HG03135 (cell line): Measurements from ENCODE around the gene KCNH2.

Experiments used
- ATAC-seq: cut with Tn5 transposase; IDR thresholded peaks from one replicate; pipeline ENCODE4 v1.9.1; 2021; ENCODE audit warnings: mild to moderate bottlenecking, moderate library complexity; ENCODE audit not compliant: unreplicated experiment

KCNH2 gene

GRCh38 chr7:150950496-150951180 is 27.5 kb downstream of the KCNH2 start:
- ATAC-seq: no peak

GRCh38 chr7:150949971-150950491 is 28.1 kb downstream of the KCNH2 start:
- no peak for ATAC-seq

- ATAC-seq: no peak
Measured at GRCh38 chr7:150949564-150949963, 28.6 kb downstream of the KCNH2 start.

- no peak for ATAC-seq
Measured at GRCh38 chr7:150948791-150949251, 29.3 kb downstream of the KCNH2 start.

- ATAC-seq: no peak
Measured at GRCh38 chr7:150947761-150948651, 30.1 kb downstream of the KCNH2 start.

- no peak for ATAC-seq
Measured at GRCh38 chr7:150947241-150947745, 30.8 kb downstream of the KCNH2 start.

- no peak for ATAC-seq
Measured at GRCh38 chr7:150946421-150947240, 31.5 kb downstream of the KCNH2 start.

GRCh38 chr7:150945853-150946420 is 32.2 kb downstream of the KCNH2 start:
- no peak for ATAC-seq

GRCh38 chr7:150945171-150945852 is 32.8 kb downstream of the KCNH2 start:
- no peak for ATAC-seq

GRCh38 chr7:150944066-150945042 is 33.8 kb downstream of the KCNH2 start:
- no peak for ATAC-seq

GRCh38 chr7:150943453-150943814 is 34.7 kb downstream of the KCNH2 start:
- no peak for ATAC-seq

- no peak for ATAC-seq
Measured at GRCh38 chr7:150942591-150943452, 35.3 kb downstream of the KCNH2 start.

GRCh38 chr7:150942001-150942590 is 36.0 kb downstream of the KCNH2 start:
- no peak for ATAC-seq

- no peak for ATAC-seq
Measured at GRCh38 chr7:150941351-150942000, 36.6 kb downstream of the KCNH2 start.

- no peak for ATAC-seq
Measured at GRCh38 chr7:150940431-150941102, 37.6 kb downstream of the KCNH2 start.

- ATAC-seq: no peak
Measured at GRCh38 chr7:150939466-150939865, 38.7 kb downstream of the KCNH2 start.
